Endothelial cell (in vitro differentiated cells): ENCODE results near the gene ELFN2. TPM values are rescaled to one million over a fixed set of nuclear protein-coding genes. Genes with fewer than 3 reads are reported as not detected.

ENCODE experiments used
- DNase-seq: peaks from one replicate; pipeline ENCODE4 v3.0.0; 2021; ENCODE audit warnings: low spot score
- H3K27ac Mint-ChIP-seq: one replicate; pipeline ENCODE4 v1.8.0; 2021; ENCODE audit warnings: mixed read lengths, inconsistent platforms; ENCODE audit not compliant: unreplicated experiment
- H3K27me3 Mint-ChIP-seq: one replicate; pipeline ENCODE4 v1.8.0; 2021; ENCODE audit warnings: mild to moderate bottlenecking, moderate library complexity, mixed read lengths, inconsistent platforms; ENCODE audit not compliant: unreplicated experiment
- H3K36me3 Mint-ChIP-seq: one replicate; pipeline ENCODE4 v1.8.0; 2021; ENCODE audit warnings: mild to moderate bottlenecking, low read depth, mixed read lengths, inconsistent platforms; ENCODE audit not compliant: unreplicated experiment
- H3K4me1 Mint-ChIP-seq: one replicate; pipeline ENCODE4 v1.8.0; 2021; ENCODE audit warnings: mild to moderate bottlenecking, mixed read lengths, inconsistent platforms; ENCODE audit not compliant: unreplicated experiment
- H3K4me3 Mint-ChIP-seq: one replicate; pipeline ENCODE4 v1.8.0; 2021; ENCODE audit warnings: mild to moderate bottlenecking, mixed read lengths, inconsistent platforms; ENCODE audit not compliant: unreplicated experiment
- H3K9me3 Mint-ChIP-seq: one replicate; pipeline ENCODE4 v1.8.0; 2021; ENCODE audit warnings: mixed read lengths, inconsistent platforms; ENCODE audit not compliant: unreplicated experiment
- total RNA-seq: library from RNA; stranded (reverse); fragmentation: NEBNext Ultra II Directional; extraction: Animal tissue kit (Norgen Biotek cat#: 25700); gene quantifications from one replicate; pipeline ENCODE4 v1.2.1, GENCODE V29; 2021; ENCODE audit not compliant: unreplicated experiment
- TF ChIP-seq, protein P1 (sequence below): fragments of 200-600 bp; sonication (generic); IDR thresholded peaks from one replicate; pipeline ENCODE4 v1.5.0; 2021; ENCODE audit warnings: antibody characterized with exemption; ENCODE audit not compliant: unreplicated experiment

The ELFN2 gene
- total RNA-seq, 1 donor from 2014 or later = 1.2 TPM

DNA sequence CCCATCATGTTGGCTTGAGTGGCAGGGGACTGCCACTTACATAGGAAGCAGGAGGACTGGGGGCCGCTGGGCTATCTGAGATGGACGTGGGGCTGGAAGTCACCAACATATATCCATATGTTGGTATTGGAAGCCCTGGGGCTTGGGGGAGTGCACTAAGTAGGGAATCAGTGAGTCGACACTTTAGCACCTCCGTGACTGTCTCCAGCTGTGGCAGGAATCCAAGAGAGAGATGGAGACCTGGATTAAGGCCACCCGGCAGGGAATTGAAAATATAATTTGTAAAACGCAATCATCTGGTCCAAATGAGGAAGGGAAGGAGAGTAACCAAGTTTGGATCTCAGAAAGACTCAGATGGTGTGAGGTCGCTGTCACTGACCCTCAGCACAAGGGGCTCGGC is 68.4 kb downstream of the ELFN2 start:
- Mint-ChIP-seq H3K27ac (no peak overlapping the region), H3K9me3 (no peaks in the 10 kb centered on the region), H3K27me3 (peaks cover 3% of the 10 kb centered on the region), H3K4me1 (peaks cover 26% of the 10 kb centered on the region), H3K36me3 (no peaks in the 10 kb centered on the region), H3K4me3 (no peak overlapping the region)
- TF ChIP-seq, protein P1, sequence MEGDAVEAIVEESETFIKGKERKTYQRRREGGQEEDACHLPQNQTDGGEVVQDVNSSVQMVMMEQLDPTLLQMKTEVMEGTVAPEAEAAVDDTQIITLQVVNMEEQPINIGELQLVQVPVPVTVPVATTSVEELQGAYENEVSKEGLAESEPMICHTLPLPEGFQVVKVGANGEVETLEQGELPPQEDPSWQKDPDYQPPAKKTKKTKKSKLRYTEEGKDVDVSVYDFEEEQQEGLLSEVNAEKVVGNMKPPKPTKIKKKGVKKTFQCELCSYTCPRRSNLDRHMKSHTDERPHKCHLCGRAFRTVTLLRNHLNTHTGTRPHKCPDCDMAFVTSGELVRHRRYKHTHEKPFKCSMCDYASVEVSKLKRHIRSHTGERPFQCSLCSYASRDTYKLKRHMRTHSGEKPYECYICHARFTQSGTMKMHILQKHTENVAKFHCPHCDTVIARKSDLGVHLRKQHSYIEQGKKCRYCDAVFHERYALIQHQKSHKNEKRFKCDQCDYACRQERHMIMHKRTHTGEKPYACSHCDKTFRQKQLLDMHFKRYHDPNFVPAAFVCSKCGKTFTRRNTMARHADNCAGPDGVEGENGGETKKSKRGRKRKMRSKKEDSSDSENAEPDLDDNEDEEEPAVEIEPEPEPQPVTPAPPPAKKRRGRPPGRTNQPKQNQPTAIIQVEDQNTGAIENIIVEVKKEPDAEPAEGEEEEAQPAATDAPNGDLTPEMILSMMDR = no peak
- no peak for DNase-seq

DNA sequence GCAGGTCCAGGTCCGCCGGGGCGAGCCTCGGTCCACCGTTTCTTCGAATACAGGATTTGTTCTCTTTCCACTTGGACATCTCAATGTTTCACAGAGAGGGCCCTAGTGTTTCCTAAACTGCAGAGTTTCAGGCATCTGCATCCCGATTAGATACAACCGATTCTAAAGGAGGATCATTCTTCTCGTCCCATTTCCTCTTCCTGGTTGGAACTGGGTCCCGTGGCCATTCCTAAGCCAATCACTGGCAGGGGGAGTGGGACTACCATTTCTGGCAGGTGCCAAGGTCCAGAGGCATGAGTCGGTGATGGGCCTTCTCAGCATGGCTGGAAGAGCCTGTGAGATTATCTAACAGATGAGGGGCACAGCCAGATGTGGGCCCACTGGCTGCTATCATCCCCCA is 68.9 kb downstream of the ELFN2 start:
- Mint-ChIP-seq H3K27ac (no peak overlapping the region), H3K27me3 (peaks cover 3% of the 10 kb centered on the region), H3K4me3 (no peak overlapping the region)

DNA sequence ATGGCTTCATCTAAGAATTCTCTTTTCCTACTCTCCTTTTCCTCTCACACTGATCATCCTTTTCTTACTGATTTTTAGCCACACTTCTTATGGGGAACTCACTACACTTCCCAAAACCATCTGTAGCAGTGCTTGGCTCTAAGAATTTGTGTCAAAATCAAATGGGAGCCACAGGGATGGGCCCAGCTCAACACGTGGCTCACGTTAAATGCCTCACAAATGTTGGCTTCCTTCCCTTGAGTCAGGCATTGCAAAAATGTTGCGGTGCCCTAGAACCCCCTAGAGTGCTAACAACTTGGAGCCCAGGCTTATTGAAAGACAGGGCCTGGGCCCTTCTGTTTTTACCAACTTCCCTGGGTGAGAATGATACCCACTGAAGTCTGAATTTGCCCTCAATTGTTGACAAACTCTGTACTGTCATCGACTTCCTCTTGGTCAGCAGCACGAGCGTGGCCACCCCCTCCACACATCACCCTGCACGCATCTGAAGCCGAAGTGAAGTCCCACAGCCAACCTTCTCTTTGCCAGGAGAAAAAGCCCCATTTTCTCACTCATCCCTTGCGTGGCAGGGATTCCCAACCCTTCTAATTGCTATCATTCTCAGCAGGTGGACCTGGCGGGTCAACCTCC is 69.7 kb downstream of the ELFN2 start:
- H3K27ac Mint-ChIP-seq = no peak overlapping the region
- H3K4me1 Mint-ChIP-seq = peaks cover 22% of the 10 kb centered on the region
- H3K9me3 Mint-ChIP-seq = no peaks in the 10 kb centered on the region
- TF ChIP-seq, protein P1 = no peak
- H3K4me3 Mint-ChIP-seq = no peak overlapping the region
- H3K36me3 Mint-ChIP-seq = no peaks in the 10 kb centered on the region
- H3K27me3 Mint-ChIP-seq = peaks cover 6% of the 10 kb centered on the region
- DNase-seq = no peak

More for the DNA sequence above, 68.9 kb downstream of the ELFN2 start:
- Mint-ChIP-seq H3K4me1 (peaks cover 22% of the 10 kb centered on the region), H3K9me3 (no peaks in the 10 kb centered on the region), H3K36me3 (no peaks in the 10 kb centered on the region)
- TF ChIP-seq, protein P1 = no peak
- no peak for DNase-seq

DNA sequence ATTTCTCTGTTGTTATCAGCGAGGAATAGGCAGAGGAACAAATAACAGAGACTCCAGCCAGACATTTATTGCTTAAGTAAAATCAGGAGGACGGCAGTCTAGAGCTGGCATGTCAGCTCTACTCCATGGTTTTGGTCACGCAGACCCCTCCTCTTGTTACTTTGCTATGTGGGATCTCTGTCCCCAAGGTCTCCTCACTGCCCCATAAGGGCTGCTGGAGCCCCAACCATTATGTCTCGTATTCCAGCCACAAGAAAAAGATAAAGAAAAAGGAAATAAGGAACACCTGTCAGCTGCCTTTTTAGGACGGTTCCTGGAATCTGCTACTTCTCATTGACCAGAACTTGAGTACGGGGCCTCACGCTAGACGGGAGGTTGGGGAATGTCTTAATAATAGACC is 70.4 kb downstream of the ELFN2 start:
- Mint-ChIP-seq H3K36me3 (no peaks in the 10 kb centered on the region), H3K27ac (no peak overlapping the region), H3K4me3 (no peak overlapping the region), H3K9me3 (no peaks in the 10 kb centered on the region), H3K4me1 (peaks cover 22% of the 10 kb centered on the region), H3K27me3 (peaks cover 6% of the 10 kb centered on the region)
- DNase-seq = no peak
- TF ChIP-seq, protein P1 = no peak

DNA sequence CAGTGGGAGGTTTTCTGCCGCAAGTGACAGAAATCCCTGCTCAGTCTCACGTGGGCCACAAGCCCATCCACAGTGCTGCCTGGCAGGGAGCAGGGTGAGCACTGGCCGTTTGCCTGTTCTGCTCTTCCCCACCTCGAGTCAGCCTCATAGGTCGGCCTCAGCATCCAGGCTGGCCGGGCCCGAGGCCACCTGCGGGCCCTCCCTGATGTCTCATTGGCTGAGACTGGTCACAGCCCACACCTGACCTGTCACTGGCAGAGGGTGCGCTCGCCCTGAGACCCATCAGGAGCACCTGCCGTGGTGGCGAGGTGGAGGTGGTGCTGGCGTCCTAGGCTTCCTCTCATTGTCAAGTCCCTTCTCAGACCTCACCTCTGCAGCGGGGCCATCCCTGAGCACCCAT is 72.1 kb downstream of the ELFN2 start:
- no peaks in the 10 kb centered on the region for H3K9me3 Mint-ChIP-seq
- no peaks in the 10 kb centered on the region for H3K36me3 Mint-ChIP-seq
- peaks cover 6% of the 10 kb centered on the region for H3K27me3 Mint-ChIP-seq
- H3K4me1 Mint-ChIP-seq = peaks cover 5% of the 10 kb centered on the region
- H3K27ac Mint-ChIP-seq = no peak overlapping the region
- H3K4me3 Mint-ChIP-seq = no peak overlapping the region
- TF ChIP-seq, protein P1 = no peak
- DNase-seq = no peak
